Keratinocyte (primary cell): ENCODE data around the gene CEP120. TPM values are rescaled to one million over a fixed set of nuclear protein-coding genes. Genes with fewer than 3 reads are reported as not detected.

ENCODE experiments used
- DNase-seq: peaks from one replicate; pipeline ENCODE4 v3.0.0-alpha.2; 2011; ENCODE audit warnings: low read depth, missing footprints, low spot score
- FAIRE-seq: peaks from 2 replicates; lab custom pipeline; 2011; peaks lifted over from hg19 to GRCh38; lab: Jason Lieb, UNC
- H2AFZ ChIP-seq: 2 replicates; pipeline ENCODE4 v1.6.0; 2012; ENCODE audit warnings: low read length, control low read depth, inconsistent platforms; ENCODE audit not compliant: control insufficient read depth
- H3K27ac ChIP-seq: 2 replicates; pipeline ENCODE4 v1.5.1; 2011; ENCODE audit warnings: low read length; ENCODE audit not compliant: control insufficient read depth, insufficient read depth
- H3K27me3 ChIP-seq: 3 replicates; pipeline ENCODE4 v1.6.0; 2011; ENCODE audit warnings: low read length; ENCODE audit not compliant: control insufficient read depth, insufficient read depth; ENCODE audit errors: extremely low read depth
- H3K36me3 ChIP-seq, 2 experiments: 2 replicates in 1 of 2; 3 replicates in 1 of 2; pipeline ENCODE4 v1.5.1; 2011; ENCODE audit warnings: low read length in 2 of 2, mild to moderate bottlenecking in 1 of 2; ENCODE audit not compliant: control insufficient read depth in 2 of 2, insufficient read depth in 2 of 2; ENCODE audit errors: extremely low read depth in 1 of 2
- H3K4me1 ChIP-seq: 3 replicates; pipeline ENCODE4 v1.5.1; 2011; ENCODE audit warnings: low read length; ENCODE audit not compliant: control insufficient read depth, insufficient read depth; ENCODE audit errors: extremely low read depth
- H3K4me2 ChIP-seq: 3 replicates; pipeline ENCODE4 v1.6.0; 2011; ENCODE audit warnings: low read depth, low read length; ENCODE audit not compliant: control insufficient read depth, insufficient read depth; ENCODE audit errors: extremely low read depth
- H3K4me3 ChIP-seq, 3 experiments: fragments of 200-600 bp in 1 of 3; sonication (generic) in 1 of 3; 2 replicates in 2 of 3; 3 replicates in 1 of 3; pipeline ENCODE4 v1.5.1; 2011 to 2016; ENCODE audit warnings: low read length in 3 of 3, mild to moderate bottlenecking in 3 of 3, control low read depth in 2 of 3, inconsistent platforms in 1 of 3, low read depth in 1 of 3, mixed read lengths in 1 of 3, mixed run types in 1 of 3, moderate library complexity in 1 of 3; ENCODE audit not compliant: control insufficient read depth in 2 of 3, insufficient read depth in 2 of 3; ENCODE audit errors: extremely low read depth in 1 of 3
- H3K79me2 ChIP-seq: 2 replicates; pipeline ENCODE4 v1.6.0; 2012; ENCODE audit warnings: low read length; ENCODE audit not compliant: control insufficient read depth, insufficient read depth
- H3K9ac ChIP-seq: 3 replicates; pipeline ENCODE4 v1.6.0; 2011; ENCODE audit warnings: low read length; ENCODE audit not compliant: control insufficient read depth, insufficient read depth; ENCODE audit errors: extremely low read depth
- H3K9me1 ChIP-seq: 3 replicates; pipeline ENCODE4 v1.6.0; 2011; ENCODE audit warnings: low read length; ENCODE audit not compliant: control insufficient read depth, insufficient read depth; ENCODE audit errors: extremely low read depth
- H3K9me3 ChIP-seq: 2 replicates; pipeline ENCODE4 v1.5.1; 2012; ENCODE audit warnings: low read depth, low read length; ENCODE audit not compliant: control insufficient read depth
- H4K20me1 ChIP-seq: 3 replicates; pipeline ENCODE4 v1.6.0; 2011; ENCODE audit warnings: low read length; ENCODE audit not compliant: control insufficient read depth, insufficient read depth; ENCODE audit errors: extremely low read depth
- EZH2 ChIP-seq: IDR thresholded peaks from one replicate; pipeline ENCODE4 v1.6.1; 2012; ENCODE audit warnings: inconsistent platforms, mild to moderate bottlenecking, low read length, moderate library complexity
- dilution Hi-C: fragments of 300-500 bp; cut with MboI; formaldehyde crosslinking; loops from one replicate; pipeline ENCODE4 v1.7.0; 2020; ENCODE audit warnings: low sequenced_read_pairs; ENCODE audit not compliant: extremely low pct_ligation_motif_present
- polyA plus RNA-seq, 5 experiments: library from polyadenylated mRNA; depleted of rRNA in 3 of 5; stranded (reverse) in 3 of 5; stranded (forward) in 1 of 5; unstranded in 1 of 5; fragments of >200 nt; gene quantifications; 1 replicate in 1 of 5; 2 replicates in 3 of 5; 3 replicates in 1 of 5; pipeline versions ENCODE4 v1.2.1 to v1.2.3, GENCODE V29; 2011 to 2012; ENCODE audit warnings: missing spikeins in 2 of 5, low read depth in 1 of 5, low replicate concordance in 1 of 5
- TF ChIP-seq, protein P1 (sequence below), 3 experiments: IDR thresholded peaks in 1 of 3; conservative IDR thresholded peaks in 1 of 3; optimal IDR thresholded peaks in 1 of 3; 2 replicates in 2 of 3; 3 replicates in 1 of 3; pipeline versions ENCODE3 to v1.5.1; 2011; ENCODE audit warnings: low read length in 3 of 3, mild to moderate bottlenecking in 3 of 3, moderate library complexity in 2 of 3, control low read depth in 1 of 3, inconsistent platforms in 1 of 3; ENCODE audit not compliant: insufficient read depth in 2 of 3; ENCODE audit errors: extremely low read depth in 1 of 3

The CEP120 gene
- polyA plus RNA-seq, 1 donor (not counting 4 experiments of a cell fraction or from before 2014, with no cell fraction given): 11.7 TPM

DNA sequence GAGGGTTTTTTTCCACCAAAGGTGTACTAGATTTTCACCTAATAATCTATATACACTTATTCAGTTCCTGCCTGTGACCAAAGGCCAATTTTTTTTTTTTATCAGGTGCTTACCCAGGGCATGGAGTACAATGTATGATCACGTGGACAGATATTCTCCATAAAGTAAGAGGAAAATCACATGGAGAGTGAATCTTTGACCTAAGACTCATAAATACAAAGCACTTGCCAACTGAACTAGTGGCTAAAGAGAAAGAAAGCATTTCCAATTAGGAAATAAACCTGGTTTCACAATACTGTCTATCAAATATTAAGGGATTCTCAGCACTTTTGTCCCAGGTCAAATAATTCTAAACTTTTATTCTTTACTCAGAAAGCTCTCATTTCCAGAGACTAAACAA, 33.0 kb upstream of the CEP120 start:
- FAIRE-seq: no peak
- H3K79me2 ChIP-seq: no peaks in the 10 kb centered on the region
- H3K27ac ChIP-seq: no peak overlapping the region
- H3K4me1 ChIP-seq: peaks cover 9% of the 10 kb centered on the region
- no peak for DNase-seq
- H3K36me3 ChIP-seq: no peaks in the 10 kb centered on the region
- H3K27me3 ChIP-seq: no peaks in the 10 kb centered on the region
- no peak overlapping the region for H2AFZ ChIP-seq
- no peaks in the 10 kb centered on the region for H3K9me1 ChIP-seq
- no peak overlapping the region for H3K4me2 ChIP-seq
- H3K9me3 ChIP-seq: no peaks in the 10 kb centered on the region
- dilution Hi-C loops: no loop called here
- no peak overlapping the region for H3K4me3 ChIP-seq
- TF ChIP-seq EZH2: no peak
- TF ChIP-seq, protein P1, sequence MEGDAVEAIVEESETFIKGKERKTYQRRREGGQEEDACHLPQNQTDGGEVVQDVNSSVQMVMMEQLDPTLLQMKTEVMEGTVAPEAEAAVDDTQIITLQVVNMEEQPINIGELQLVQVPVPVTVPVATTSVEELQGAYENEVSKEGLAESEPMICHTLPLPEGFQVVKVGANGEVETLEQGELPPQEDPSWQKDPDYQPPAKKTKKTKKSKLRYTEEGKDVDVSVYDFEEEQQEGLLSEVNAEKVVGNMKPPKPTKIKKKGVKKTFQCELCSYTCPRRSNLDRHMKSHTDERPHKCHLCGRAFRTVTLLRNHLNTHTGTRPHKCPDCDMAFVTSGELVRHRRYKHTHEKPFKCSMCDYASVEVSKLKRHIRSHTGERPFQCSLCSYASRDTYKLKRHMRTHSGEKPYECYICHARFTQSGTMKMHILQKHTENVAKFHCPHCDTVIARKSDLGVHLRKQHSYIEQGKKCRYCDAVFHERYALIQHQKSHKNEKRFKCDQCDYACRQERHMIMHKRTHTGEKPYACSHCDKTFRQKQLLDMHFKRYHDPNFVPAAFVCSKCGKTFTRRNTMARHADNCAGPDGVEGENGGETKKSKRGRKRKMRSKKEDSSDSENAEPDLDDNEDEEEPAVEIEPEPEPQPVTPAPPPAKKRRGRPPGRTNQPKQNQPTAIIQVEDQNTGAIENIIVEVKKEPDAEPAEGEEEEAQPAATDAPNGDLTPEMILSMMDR (optimal IDR thresholded peaks at IDR 0.05 in 1 of 3, IDR thresholded peaks at IDR 0.05 in 1 of 3, conservative IDR thresholded peaks at IDR 0.05 in 1 of 3; ENCODE audit: extremely low read depth in 1 of 3, insufficient read depth in 2 of 3, low read length in 3 of 3): no peak
- no peaks in the 10 kb centered on the region for H4K20me1 ChIP-seq
- no peak overlapping the region for H3K9ac ChIP-seq

DNA sequence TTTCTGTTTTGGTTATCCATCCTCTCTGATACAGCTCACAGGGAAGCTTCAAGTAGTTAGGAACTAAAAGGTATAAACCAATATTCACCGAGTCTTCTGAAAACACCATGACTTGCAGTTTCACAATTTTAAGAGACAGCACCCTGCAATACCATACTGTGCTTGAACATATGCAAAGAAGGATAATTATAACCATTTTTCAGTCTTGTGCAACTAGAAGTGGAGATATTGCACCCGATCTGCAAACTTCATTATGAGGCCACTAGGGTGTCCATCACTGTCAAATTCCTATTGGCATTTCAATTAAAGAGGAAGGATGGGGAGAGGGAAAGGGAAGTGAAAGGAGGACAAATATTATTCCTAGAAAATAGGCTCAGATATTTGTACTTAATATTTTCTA, 32.4 kb upstream of the CEP120 start:
- Histone ChIP-seq H3K27ac (no peak overlapping the region), H3K36me3 (no peaks in the 10 kb centered on the region), H3K4me2 (no peak overlapping the region), H4K20me1 (no peaks in the 10 kb centered on the region), H3K9me3 (no peaks in the 10 kb centered on the region), H3K9ac (no peak overlapping the region), H3K9me1 (no peaks in the 10 kb centered on the region), H3K4me1 (peaks cover 10% of the 10 kb centered on the region), H3K27me3 (no peaks in the 10 kb centered on the region), H3K79me2 (no peaks in the 10 kb centered on the region), H2AFZ (no peak overlapping the region), H3K4me3 (no peak overlapping the region)
- FAIRE-seq (no peak), DNase-seq (no peak)
- dilution Hi-C loops: no loop called here
- TF ChIP-seq, protein P1 (optimal IDR thresholded peaks at IDR 0.05 in 1 of 3, IDR thresholded peaks at IDR 0.05 in 1 of 3, conservative IDR thresholded peaks at IDR 0.05 in 1 of 3; ENCODE audit: extremely low read depth in 1 of 3, insufficient read depth in 2 of 3, low read length in 3 of 3): no peak
- TF ChIP-seq EZH2: no peak
